Small intestine (tissue), 7 donors: ENCODE results near the gene ATG16L2. TPM values are rescaled to one million over a fixed set of nuclear protein-coding genes. Genes with fewer than 3 reads are reported as not detected.

Experiments used
- DNase-seq, 2 donors: peaks; one replicate each; pipeline versions ENCODE4 v3.0.0 to v3.0.0-alpha.2; 2013
- FAIRE-seq: peaks from 2 replicates; lab custom pipeline; 2012; peaks lifted over from hg19 to GRCh38; lab: Jason Lieb, UNC
- H3K27ac ChIP-seq, 3 donors: one replicate each; pipeline ENCODE4 v1.5.1; 2013; ENCODE audit warnings: low read length in 2 of 3, mild to moderate bottlenecking in 2 of 3, control low read depth in 1 of 3, inconsistent platforms in 1 of 3, low read depth in 1 of 3, moderate library complexity in 1 of 3
- H3K27me3 ChIP-seq, 3 donors: one replicate each; pipeline ENCODE4 v1.6.1; 2013; ENCODE audit warnings: low read length in 3 of 3, inconsistent platforms in 1 of 3; ENCODE audit not compliant: control insufficient read depth in 3 of 3, insufficient read depth in 3 of 3
- H3K36me3 ChIP-seq, 3 donors: one replicate each; pipeline ENCODE4 v1.6.1; 2013; ENCODE audit warnings: low read length in 3 of 3, inconsistent platforms in 1 of 3, low read depth in 1 of 3, mild to moderate bottlenecking in 1 of 3, moderate library complexity in 1 of 3; ENCODE audit not compliant: control insufficient read depth in 3 of 3, insufficient read depth in 2 of 3
- H3K4me1 ChIP-seq, 3 donors: one replicate each; pipeline ENCODE4 v1.6.1; 2013; ENCODE audit warnings: low read length in 2 of 3, inconsistent platforms in 1 of 3, low read depth in 1 of 3, mild to moderate bottlenecking in 1 of 3, moderate library complexity in 1 of 3; ENCODE audit not compliant: control insufficient read depth in 3 of 3, insufficient read depth in 2 of 3
- H3K4me3 ChIP-seq, 3 donors: one replicate each; pipeline ENCODE4 v1.5.1; 2013; ENCODE audit warnings: low read length in 3 of 3, control low read depth in 1 of 3, inconsistent platforms in 1 of 3, low read depth in 1 of 3, mild to moderate bottlenecking in 1 of 3, moderate library complexity in 1 of 3
- H3K9me3 ChIP-seq, 2 donors: one replicate each; pipeline ENCODE4 v1.6.1; 2013; ENCODE audit warnings: low read depth in 1 of 2, low read length in 1 of 2; ENCODE audit not compliant: control insufficient read depth in 2 of 2, insufficient read depth in 1 of 2
- WGBS, 3 donors: extraction: QIAGEN DNeasy Blood & Tissue Kit; methylation state at CpG; one replicate each; pipeline ENCODE4 v1.1.7; 2013; 5-methylcytosine and 5-hydroxymethylcytosine counted together
- polyA plus RNA-seq, 4 donors: library from polyadenylated mRNA; stranded (reverse) in 3 of 4; unstranded in 1 of 4; fragments of 200-250 nt in 3 of 4; fragments of 120-200 nt in 1 of 4; gene quantifications; one replicate each; pipeline versions ENCODE4 v1.2.1 to v1.2.3, GENCODE V29; 2013
- donor health status: healthy with polysubstance abuse.
- donor health status: control.
- donor health status: control.
- donor health status: Bipolar disorder and iron deficiency.
- donor health status: healthy.

Gene ATG16L2
- polyA plus RNA-seq, 4 donors = 19.7 to 50.7 (median 40.1) TPM

DNA sequence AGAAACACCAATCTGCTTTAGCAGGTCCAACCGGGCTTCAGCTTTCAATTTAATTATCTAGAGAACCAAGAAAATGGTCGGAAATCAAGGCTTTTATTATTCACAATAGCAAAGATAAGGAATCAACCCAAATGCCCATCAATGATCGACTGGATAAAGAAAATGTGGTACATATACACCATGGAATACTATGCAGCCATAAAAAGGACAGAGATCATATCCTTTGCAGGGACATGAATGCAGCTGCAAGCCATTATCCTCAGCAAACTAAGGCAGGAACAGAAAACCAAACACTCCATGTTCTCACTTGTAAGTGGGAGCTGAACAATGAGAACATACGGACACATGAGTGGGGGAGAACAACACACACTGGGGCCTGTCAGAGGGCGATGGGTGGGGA, 53.8 kb downstream of the ATG16L2 start:
- Histone ChIP-seq H3K9me3 (no peaks in the 10 kb centered on the region), H3K36me3 (peaks cover 0 to 2% (median 0%) of the 10 kb centered on the region in 3 donors), H3K27ac (no peak overlapping the region), H3K4me3 (no peak overlapping the region), H3K4me1 (peaks cover 0 to 12% (median 0%) of the 10 kb centered on the region in 3 donors), H3K27me3 (no peaks in the 10 kb centered on the region)
- 96 to 98% (median 98%) methylated on average over 5 of the region's 5 CpGs for WGBS, 3 donors
- FAIRE-seq (no peak), DNase-seq (no peak)

- peak in 1 of 2 donors; percentile 49 for DNase-seq
- Histone ChIP-seq H3K27ac (peak overlapping the region in 1 of 3 donors; percentile 73), H3K9me3 (no peaks in the 10 kb centered on the region), H3K36me3 (peaks cover 0 to 4% (median 0%) of the 10 kb centered on the region in 3 donors), H3K4me1 (peaks cover 0 to 12% (median 0%) of the 10 kb centered on the region in 3 donors), H3K4me3 (no peak overlapping the region), H3K27me3 (no peaks in the 10 kb centered on the region)
- FAIRE-seq = no peak
- 77 to 88% (median 87%) methylated on average over 4 of the region's 4 CpGs for WGBS, 3 donors
Measured at GRCh38 chr11:72869831-72870230, 55.6 kb downstream of the ATG16L2 start.

DNA sequence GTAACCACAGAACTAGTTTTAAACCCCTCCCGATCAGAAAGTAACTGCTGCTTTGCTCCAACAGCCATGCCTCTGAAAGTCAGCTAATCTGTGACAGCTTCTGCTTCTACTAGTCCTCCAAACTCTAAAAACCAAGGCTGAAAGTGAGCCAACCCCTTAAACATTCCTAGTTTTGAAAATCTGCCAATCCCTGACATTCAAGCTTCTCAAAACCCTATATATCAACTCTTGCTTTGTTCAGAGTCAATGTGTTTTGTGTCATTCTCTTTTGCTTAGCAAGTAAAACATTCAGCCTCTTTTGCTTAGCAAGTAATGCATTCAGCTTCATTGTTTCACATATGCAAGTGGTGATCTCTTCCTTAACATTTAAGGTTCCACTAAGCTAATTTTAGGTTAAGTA, 56.9 kb downstream of the ATG16L2 start:
- Histone ChIP-seq H3K4me3 (no peak overlapping the region), H3K27ac (no peak overlapping the region), H3K36me3 (peaks cover 0 to 8% (median 0%) of the 10 kb centered on the region in 3 donors), H3K4me1 (peaks cover 0 to 12% (median 0%) of the 10 kb centered on the region in 3 donors), H3K9me3 (no peaks in the 10 kb centered on the region), H3K27me3 (no peaks in the 10 kb centered on the region)
- FAIRE-seq (no peak), DNase-seq (no peak)
- WGBS, 3 donors = 75 to 96% (median 85%) methylated on average over 1 of the region's 1 CpG

GRCh38 chr11:72872012-72872411, 57.8 kb downstream of the ATG16L2 start:
- Histone ChIP-seq H3K27ac (no peak overlapping the region), H3K4me1 (peaks cover 0 to 12% (median 0%) of the 10 kb centered on the region in 3 donors), H3K9me3 (no peaks in the 10 kb centered on the region), H3K36me3 (peaks cover 0 to 9% (median 0%) of the 10 kb centered on the region in 3 donors), H3K4me3 (no peak overlapping the region), H3K27me3 (no peaks in the 10 kb centered on the region)
- 94 to 98% (median 97%) methylated on average over 1 of the region's 1 CpG for WGBS, 3 donors
- DNase-seq = no peak
- no peak for FAIRE-seq

- Histone ChIP-seq H3K9me3 (peaks cover 0 to 4% of the 10 kb centered on the region in 2 donors), H3K36me3 (peaks cover 0 to 11% (median 0%) of the 10 kb centered on the region in 3 donors), H3K27me3 (no peaks in the 10 kb centered on the region), H3K27ac (no peak overlapping the region), H3K4me3 (no peak overlapping the region), H3K4me1 (no peaks in the 10 kb centered on the region)
- 89 to 96% (median 95%) methylated on average over 1 of the region's 1 CpG for WGBS, 3 donors
- no peak for DNase-seq
- no peak for FAIRE-seq
Measured at GRCh38 chr11:72875736-72876135, 61.5 kb downstream of the ATG16L2 start.

GRCh38 chr11:72876147-72876546, 61.9 kb downstream of the ATG16L2 start:
- DNase-seq (no peak), FAIRE-seq (no peak)
- no peak overlapping the region for H3K27ac ChIP-seq
- peaks cover 0 to 11% (median 0%) of the 10 kb centered on the region in 3 donors for H3K36me3 ChIP-seq
- no peaks in the 10 kb centered on the region for H3K4me1 ChIP-seq
- H3K27me3 ChIP-seq = no peaks in the 10 kb centered on the region
- 96 to 98% (median 96%) methylated on average over 3 of the region's 3 CpGs for WGBS, 3 donors
- no peak overlapping the region for H3K4me3 ChIP-seq
- H3K9me3 ChIP-seq = peaks cover 0 to 4% of the 10 kb centered on the region in 2 donors

Other genes with a start within 250 kb of the ATG16L2 start
- 10 to 100 TPM in 1 of 4 donors, 1 to 10 TPM in 3; 1.8 to 31.6 (median 7.4) TPM for gene PDE2A, start 140.0 kb upstream of the ATG16L2 start, polyA plus RNA-seq
- 10 to 100 TPM; 42.2 to 70.9 (median 53.2) TPM for gene ARAP1, start 62.0 kb upstream of the ATG16L2 start, polyA plus RNA-seq
- gene STARD10, start 20.4 kb upstream of the ATG16L2 start, polyA plus RNA-seq = 100 to 1,000 TPM; 169 to 473 (median 284) TPM